Activated T-cell treated with anti-CD3 and anti-CD28 coated beads for 48 hours (primary cell): ENCODE results near the gene IL22RA1.

Experiments
- DNase-seq: peaks from one replicate; pipeline ENCODE4 v3.0.0-alpha.2; 2020; ENCODE audit warnings: low read depth

IL22RA1 gene

GRCh38 chr1:24097663-24098062 is 45.3 kb downstream of the IL22RA1 start:
- no peak for DNase-seq

DNA sequence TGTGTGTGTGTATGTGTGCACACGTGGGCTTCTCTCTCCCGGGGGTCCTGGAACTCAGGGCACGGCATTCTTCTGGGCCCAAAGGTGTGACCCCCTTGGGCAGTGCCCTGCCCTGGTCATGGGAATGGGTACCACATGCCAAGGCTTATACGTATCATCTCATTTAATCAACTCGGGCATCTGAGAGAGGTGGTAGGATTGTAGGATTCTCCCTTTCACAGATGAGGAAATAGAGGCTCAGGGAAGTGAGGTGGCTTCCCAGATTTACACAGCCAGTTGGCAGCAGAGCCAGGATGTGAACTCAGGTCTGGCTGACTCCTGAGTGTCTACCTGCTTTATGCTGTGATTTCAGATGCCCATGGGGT is 46.2 kb downstream of the IL22RA1 start:
- no peak for DNase-seq

DNA sequence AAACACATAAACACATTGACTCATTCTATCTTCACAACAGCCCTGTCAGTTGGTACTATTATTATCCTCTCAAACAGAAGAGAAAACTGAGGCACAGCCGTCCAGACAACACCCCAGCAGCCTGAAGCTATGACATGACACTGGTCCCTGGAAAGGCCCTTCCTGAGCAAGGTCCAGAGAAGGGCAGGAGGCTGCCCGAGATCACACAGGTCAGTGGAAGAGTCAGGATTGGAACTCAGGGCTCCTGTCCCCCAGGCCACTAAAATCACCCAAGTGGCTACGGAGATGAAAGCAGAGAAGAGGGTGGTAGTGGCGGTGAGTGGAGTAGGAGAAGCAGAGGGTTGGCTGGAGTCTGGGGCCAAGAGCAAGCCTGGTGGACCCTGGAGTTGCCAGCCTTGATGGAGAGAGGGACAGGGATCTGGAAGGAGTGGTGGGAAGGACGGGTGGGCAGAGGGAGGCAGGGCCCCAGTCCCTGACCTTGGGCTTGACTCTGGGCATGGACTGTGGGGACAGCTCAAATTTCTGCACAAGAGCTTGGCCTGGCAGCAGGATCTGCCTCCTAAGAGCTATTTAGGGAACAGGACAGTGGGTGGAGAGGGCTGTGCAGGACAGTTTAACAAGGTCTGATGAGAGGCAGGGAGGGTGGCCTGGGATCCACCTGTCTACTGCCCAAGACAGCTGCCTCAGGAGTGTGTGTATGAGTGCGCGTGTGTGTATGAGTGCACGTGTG is 46.8 kb downstream of the IL22RA1 start:
- no peak for DNase-seq

GRCh38 chr1:24095140-24095859 is 47.6 kb downstream of the IL22RA1 start:
- DNase-seq, result no peak

DNA sequence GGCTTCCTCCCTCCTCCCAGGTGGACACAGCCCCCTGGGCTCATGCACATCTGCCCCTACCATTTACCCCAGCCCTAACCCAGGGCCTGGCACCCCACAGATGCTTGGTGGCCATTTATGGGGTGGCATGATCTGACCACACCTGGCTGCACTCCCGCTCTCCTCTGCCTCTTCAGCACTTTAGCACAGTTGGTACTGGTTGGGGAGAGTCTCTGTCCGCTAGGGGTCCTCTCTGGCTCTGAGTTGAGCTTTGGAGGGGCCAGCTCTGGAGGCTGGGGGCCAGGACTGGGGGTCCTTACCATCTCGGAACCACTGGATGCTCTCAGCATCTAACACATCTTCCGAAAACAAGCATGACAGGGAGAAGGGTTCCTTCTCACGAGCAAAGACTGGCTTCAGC is 48.4 kb downstream of the IL22RA1 start:
- DNase-seq, result no peak

DNA sequence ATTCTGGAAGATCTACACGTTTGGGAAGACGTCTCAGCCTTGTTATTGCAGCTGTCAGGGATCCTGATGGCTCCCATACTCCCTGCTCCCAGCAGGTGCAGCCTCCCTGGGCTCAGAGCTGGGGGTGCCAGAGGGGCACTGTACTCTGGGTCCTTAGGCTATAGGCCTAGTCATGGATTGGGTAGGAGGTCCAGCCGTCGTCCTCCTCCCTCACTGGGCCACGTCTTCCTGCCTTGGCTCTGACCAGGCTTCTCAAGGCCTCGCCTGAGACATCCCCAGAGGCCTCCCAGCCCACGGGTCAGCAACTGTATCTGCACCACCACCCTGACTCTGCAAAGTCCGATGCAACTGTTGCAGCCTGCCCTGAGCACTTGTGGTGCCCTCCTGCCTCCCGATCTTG is 49.2 kb downstream of the IL22RA1 start:
- DNase-seq, result no peak

DNA sequence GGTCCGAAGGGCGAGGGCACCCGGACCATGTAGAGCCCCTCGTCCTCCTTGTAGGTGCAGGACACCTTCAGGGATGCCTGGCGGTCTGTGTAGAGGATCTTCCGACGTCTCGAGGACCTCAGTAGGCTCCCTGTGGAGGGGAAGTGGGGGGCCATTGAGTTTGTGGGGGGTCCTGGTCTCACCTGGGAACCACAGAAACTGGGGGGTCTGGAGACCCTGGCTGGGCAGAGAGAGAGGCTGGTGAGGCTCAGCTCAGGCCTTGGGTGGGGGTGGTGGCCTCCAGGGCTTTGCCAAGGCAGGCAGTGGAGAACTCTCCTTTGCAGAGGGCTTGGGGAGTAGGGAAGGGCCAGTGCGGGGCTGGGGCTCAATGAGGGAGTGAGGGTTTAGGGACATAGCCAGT is 50.0 kb downstream of the IL22RA1 start:
- no peak for DNase-seq

- DNase-seq, result peak; percentile 29
Measured at GRCh38 chr1:24091971-24092482, 50.9 kb downstream of the IL22RA1 start.

GRCh38 chr1:24090736-24091135 is 52.2 kb downstream of the IL22RA1 start:
- DNase-seq, result no peak

DNA sequence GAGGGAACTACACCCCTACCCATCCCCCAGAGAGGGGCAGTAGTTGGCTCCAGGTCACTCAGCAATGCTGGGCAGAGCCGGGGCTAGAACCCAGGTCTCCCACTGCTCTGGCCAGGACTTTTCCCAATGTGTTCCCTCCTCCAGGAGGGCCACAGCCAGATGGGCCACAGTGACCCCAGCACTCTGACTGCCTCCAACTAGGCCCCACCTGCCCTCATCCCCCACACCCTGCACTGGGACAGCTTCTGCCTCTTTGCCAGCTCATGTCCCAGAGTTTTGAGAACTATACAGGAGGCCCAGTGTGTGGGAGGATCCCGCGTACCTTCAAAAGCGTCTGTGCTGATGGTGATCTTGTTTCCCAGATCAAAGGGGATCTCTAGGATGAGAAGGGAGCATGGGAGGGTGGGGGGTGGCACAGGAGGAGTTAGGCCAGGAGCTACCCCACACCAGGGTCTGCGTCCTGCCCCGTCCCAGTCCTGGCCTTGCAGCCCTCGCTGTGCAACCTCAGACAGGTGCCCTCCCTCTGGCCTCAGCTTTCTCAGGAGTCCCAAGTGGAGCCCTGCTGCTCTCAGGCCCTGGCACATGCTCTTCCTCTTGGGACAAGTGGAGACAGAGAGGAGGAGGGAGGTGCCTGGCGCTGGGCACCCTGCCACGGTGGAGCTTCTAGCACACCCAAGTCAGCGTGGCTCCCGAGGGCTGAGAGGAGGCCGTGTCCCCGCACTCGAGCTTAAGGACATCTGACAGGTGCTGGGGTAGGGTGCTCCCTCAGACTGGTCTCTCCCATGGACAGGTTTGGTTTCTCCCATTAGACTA is 53.0 kb downstream of the IL22RA1 start:
- DNase-seq, result no peak

DNA sequence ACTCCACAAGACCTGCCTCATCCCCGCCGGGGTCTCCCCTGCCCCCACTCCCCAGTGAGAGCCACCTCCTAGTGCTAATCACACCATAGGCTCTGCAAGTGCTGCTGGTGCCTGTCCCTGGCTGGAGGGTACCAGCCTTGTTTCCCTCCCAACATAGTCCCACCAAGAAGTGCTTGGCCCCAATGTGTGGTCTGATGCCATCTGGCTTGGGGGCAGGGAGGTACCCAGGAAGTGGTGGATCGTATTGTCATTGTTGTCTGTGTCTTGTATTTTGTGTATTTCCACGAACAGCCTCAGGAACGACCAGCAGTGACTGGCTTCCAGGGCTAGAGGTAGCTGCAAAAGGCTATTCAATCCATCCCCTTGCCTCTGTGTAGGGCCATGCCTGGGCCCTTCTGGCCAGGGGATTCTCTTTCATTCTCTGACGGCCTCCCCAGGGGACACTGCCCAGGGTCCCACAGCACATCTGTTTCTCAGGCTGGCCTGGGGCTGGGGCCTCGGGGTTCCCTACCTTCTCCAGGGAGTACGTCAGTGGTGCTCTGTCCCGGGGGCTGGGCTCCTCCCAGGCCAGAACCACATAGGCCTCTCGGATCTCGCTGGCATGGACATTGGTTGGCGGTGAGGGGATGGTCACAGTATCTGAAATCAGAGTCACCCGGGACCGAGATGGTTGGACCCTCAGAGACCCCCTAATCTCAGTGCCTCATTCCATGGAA is 53.8 kb downstream of the IL22RA1 start:
- DNase-seq, result no peak

GRCh38 chr1:24086466-24086865 is 56.5 kb downstream of the IL22RA1 start:
- DNase-seq, result no peak

DNA sequence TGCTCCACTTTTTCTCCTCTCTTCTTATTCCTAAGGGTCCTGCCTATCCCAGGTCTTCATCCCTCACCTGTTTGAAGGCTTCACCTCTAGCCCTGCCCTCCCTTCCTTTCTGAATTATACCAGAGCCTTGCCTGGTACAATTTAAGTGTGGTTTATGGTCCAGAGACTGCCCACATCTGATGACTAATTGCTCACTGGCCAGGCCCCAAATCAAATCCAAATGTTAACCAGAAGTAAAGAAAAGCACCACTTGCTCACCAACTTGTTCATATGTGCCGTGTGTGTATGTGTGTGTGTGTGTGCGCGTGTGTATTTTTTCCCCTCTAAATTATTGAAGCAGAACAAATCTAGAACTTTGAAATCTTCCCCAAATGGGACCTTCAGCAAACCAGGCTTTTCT is 57.4 kb downstream of the IL22RA1 start:
- DNase-seq, result no peak

DNA sequence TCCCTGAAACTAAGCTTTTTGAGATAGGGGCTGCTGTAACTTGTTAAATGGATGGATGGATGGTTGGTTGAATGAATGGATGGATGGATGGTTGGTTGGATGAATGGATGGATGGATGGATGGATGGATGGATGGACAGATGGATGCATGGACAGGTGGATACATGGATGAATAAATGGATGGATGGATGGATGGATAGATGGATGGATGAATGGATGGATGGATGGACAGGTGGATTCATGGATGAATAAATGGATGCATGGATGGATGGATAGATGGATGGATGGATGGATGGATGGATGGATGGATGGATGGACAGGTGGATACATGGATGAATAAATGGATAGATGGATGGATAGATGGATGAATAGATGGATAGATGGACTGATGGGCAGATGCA is 57.9 kb downstream of the IL22RA1 start:
- no peak for DNase-seq

DNA sequence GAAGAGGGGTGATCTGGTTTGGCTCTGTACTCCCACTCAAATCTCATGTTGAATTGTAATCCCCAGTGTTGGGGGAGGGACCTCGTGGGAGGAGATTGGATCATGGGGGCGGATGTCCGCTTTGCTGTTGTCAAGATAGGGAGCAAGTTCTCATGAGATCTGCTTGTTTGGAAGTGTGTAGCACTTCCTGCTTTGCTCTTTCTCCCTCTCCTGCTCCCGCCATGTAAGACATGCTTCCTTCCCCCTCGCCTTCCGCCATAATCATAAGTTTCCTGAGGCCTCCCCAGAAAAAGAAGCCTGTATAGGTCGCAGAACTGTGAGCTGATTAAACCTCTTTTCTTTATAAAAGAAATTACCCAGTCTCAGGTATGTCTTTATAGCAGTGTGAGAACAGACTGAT is 58.9 kb downstream of the IL22RA1 start:
- DNase-seq, result no peak

- no peak for DNase-seq
Measured at GRCh38 chr1:24082372-24082771, 60.6 kb downstream of the IL22RA1 start.

- no peak for DNase-seq
Measured at GRCh38 chr1:24081190-24081589, 61.8 kb downstream of the IL22RA1 start.

- DNase-seq, result no peak
Measured at GRCh38 chr1:24080131-24080530, 62.8 kb downstream of the IL22RA1 start.

DNA sequence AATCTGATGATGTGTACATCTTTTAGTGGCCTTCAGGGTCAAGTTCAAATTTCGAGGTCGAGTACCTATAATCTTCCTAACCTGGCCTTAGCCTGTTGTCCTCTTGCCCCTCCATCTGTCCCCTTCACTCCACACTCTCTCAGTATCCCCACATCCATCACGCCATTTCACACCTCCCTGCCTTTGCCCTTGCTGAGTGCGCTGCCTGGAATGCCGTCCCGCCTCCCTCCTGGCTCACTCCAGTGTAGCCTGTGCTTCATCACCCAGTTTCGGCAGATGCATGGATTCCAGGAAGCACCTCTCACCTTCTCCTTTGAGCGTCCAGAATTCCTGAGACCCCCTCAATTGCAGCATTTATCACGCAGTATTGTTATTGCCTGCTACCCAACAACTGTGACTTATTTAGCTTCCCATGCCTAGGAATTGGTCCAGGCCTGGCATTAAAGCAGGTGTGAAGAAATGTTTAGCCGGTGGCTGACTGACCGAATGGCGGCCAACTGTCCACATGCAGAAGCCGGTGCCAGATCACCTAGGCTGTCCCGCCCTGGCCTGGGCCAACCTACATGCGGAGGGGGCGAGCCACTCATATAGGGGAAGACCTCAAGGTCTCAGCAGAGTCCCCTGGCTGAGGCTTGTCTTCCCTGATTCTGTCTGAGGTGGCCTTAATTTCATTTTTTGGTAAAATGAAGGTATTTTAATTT is 65.5 kb downstream of the IL22RA1 start:
- no peak for DNase-seq

GRCh38 chr1:24075946-24076345 is 67.0 kb downstream of the IL22RA1 start:
- no peak for DNase-seq

GRCh38 chr1:24075590-24075854 is 67.4 kb downstream of the IL22RA1 start:
- DNase-seq, result no peak
